Dendritic cell treated with granulocyte-macrophage colony-stimulating factor and Interleukin-4, amounts not matched to agents 40 ng/mL and 50 ng/mL, for 4 days (primary cell): ENCODE data around the gene NIPBL.

Experiments used
- H3K27ac Mint-ChIP-seq: one replicate; pipeline ENCODE4 v1.8.0; 2022; ENCODE audit warnings: mild to moderate bottlenecking, mixed read lengths
- H3K27me3 Mint-ChIP-seq: one replicate; pipeline ENCODE4 v1.8.0; 2022; ENCODE audit warnings: mild to moderate bottlenecking, mixed read lengths
- H3K36me3 Mint-ChIP-seq: one replicate; pipeline ENCODE4 v1.8.0; 2022; ENCODE audit warnings: low read depth, mixed read lengths
- H3K4me1 Mint-ChIP-seq: one replicate; pipeline ENCODE4 v1.8.0; 2022; ENCODE audit warnings: low read depth, mixed read lengths
- H3K4me3 Mint-ChIP-seq: one replicate; pipeline ENCODE4 v1.8.0; 2022; ENCODE audit warnings: mild to moderate bottlenecking, moderate library complexity, mixed read lengths
- H3K9me3 Mint-ChIP-seq: one replicate; pipeline ENCODE4 v1.8.0; 2022; ENCODE audit warnings: mixed read lengths
- intact Hi-C: fragments of 100-400 bp; cut with micrococcal nuclease; formaldehyde crosslinking; loops from one replicate; pipeline ENCODE4 v1.15.0; 2022

Gene NIPBL

DNA sequence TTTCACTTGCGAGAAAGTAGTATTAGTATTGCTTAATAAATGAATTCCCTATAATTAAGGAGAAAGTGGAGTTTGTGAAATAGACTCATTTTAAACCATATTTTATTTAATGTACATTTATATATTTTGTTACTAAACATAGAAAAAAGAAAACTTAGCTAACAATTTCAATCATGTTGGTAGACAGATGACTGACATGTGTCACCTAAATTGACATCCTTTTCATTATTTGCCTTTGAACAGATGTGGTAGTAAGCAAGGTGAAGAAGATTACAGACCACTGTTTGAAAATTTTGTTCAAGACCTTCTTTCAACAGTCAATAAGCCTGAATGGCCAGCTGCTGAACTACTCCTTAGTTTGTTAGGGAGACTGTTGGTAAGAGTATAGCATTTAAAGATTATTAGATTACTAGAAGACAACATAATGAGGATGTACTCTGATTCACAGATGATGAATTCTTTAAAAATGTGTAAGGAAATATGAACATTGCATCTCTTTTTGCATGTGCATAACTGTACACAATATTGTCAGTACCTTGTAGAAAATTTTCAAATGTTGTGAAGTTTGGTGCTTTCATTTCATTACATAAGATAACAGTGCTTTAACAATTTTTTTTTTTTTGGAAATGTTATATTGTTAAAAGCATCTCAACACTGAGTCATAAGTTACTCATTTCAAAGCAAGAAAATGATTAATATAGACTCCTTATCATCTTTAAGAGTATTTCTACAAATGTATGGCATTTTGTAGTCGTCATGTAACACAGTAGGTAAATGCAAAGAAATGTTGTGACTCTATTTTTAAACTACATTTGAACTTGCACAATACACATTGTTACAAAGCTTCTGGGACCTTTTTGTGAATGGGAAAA is 139.5 kb downstream of the NIPBL start:
- no peaks in the 10 kb centered on the region for H3K4me1 Mint-ChIP-seq
- peaks cover 83% of the 10 kb centered on the region for H3K36me3 Mint-ChIP-seq
- H3K27me3 Mint-ChIP-seq: no peaks in the 10 kb centered on the region
- no peak overlapping the region for H3K27ac Mint-ChIP-seq
- no peak overlapping the region for H3K4me3 Mint-ChIP-seq
- intact Hi-C loops: loop anchor here (5.0 kb wide), 1 partner anchor 41 kb away; no protein-coding TSS in a partner anchor
- H3K9me3 Mint-ChIP-seq: no peaks in the 10 kb centered on the region

DNA sequence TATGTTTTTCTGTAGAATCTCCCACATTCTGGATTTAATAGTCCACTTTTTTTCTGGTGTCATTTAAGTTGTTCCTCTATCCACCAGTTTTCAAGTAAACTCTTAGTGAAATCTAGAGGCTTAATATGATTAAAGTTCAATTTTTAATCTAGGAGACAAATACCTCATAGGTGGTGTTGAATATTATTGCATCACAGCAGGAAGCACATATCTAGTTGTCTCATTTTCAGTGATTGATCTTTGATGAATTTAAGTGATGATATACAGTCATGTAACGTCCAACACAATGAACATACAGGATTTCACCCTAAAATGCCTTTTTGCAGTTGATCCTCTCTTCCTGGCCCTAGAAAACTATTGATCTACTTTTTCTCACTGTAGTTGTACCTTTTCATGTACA is 152.3 kb downstream of the NIPBL start:
- intact Hi-C loops: loop anchor here (10.0 kb wide), 1 partner anchor 286 kb away; no protein-coding TSS in a partner anchor
- no peak overlapping the region for H3K27ac Mint-ChIP-seq
- no peaks in the 10 kb centered on the region for H3K9me3 Mint-ChIP-seq
- H3K4me3 Mint-ChIP-seq: no peak overlapping the region
- no peaks in the 10 kb centered on the region for H3K27me3 Mint-ChIP-seq
- peaks cover 69% of the 10 kb centered on the region for H3K36me3 Mint-ChIP-seq
- H3K4me1 Mint-ChIP-seq: no peaks in the 10 kb centered on the region

- H3K27ac Mint-ChIP-seq: no peak overlapping the region
Measured at GRCh38 chr5:37029436-37029835, 152.9 kb downstream of the NIPBL start.

GRCh38 chr5:37034955-37035354 is 158.4 kb downstream of the NIPBL start:
- H3K4me3 Mint-ChIP-seq: no peak overlapping the region
- no peak overlapping the region for H3K27ac Mint-ChIP-seq
- H3K9me3 Mint-ChIP-seq: no peaks in the 10 kb centered on the region
- intact Hi-C loops: no loop called here
- H3K4me1 Mint-ChIP-seq: peaks cover 5% of the 10 kb centered on the region
- H3K27me3 Mint-ChIP-seq: no peaks in the 10 kb centered on the region
- peaks cover 50% of the 10 kb centered on the region for H3K36me3 Mint-ChIP-seq

More at GRCh38 chr5:37029436-37029835, 152.9 kb downstream of the NIPBL start:
- Mint-ChIP-seq H3K27me3 (no peaks in the 10 kb centered on the region), H3K4me3 (no peak overlapping the region), H3K4me1 (no peaks in the 10 kb centered on the region), H3K36me3 (peaks cover 69% of the 10 kb centered on the region), H3K9me3 (no peaks in the 10 kb centered on the region)
- intact Hi-C loops: loop anchor here (10.0 kb wide), 1 partner anchor 285 kb away; no protein-coding TSS in a partner anchor

GRCh38 chr5:37037840-37038239 is 161.3 kb downstream of the NIPBL start:
- H3K27me3 Mint-ChIP-seq: no peaks in the 10 kb centered on the region
- peaks cover 45% of the 10 kb centered on the region for H3K36me3 Mint-ChIP-seq
- intact Hi-C loops: no loop called here
- H3K9me3 Mint-ChIP-seq: no peaks in the 10 kb centered on the region
- peaks cover 5% of the 10 kb centered on the region for H3K4me1 Mint-ChIP-seq
- H3K4me3 Mint-ChIP-seq: no peak overlapping the region
- H3K27ac Mint-ChIP-seq: no peak overlapping the region

- Mint-ChIP-seq H3K36me3 (peaks cover 48% of the 10 kb centered on the region), H3K27me3 (no peaks in the 10 kb centered on the region), H3K9me3 (no peaks in the 10 kb centered on the region), H3K27ac (no peak overlapping the region), H3K4me3 (no peak overlapping the region), H3K4me1 (peaks cover 5% of the 10 kb centered on the region)
- intact Hi-C loops: no loop called here
Measured at GRCh38 chr5:37039824-37040223, 163.3 kb downstream of the NIPBL start.

DNA sequence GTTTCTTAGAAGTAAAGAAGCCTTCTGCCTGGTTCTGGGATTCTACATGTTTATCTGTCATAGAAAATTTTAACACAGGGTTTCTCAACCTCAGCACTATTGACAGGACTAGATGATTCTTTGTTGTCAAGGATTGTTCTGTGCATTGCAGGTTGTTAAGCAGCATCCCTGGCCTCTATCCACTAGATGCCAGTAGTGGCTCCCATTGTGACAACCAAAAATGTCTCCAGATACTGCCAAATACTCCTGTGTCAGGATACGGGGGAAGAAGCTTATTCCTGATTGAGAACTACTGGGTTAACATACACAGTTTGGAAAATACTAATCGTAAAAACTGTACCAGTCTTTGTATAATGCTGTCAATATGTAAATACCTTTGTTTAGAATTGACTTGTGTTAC is 167.1 kb downstream of the NIPBL start:
- no peaks in the 10 kb centered on the region for H3K4me1 Mint-ChIP-seq
- H3K27ac Mint-ChIP-seq: no peak overlapping the region
- no peaks in the 10 kb centered on the region for H3K9me3 Mint-ChIP-seq
- no peaks in the 10 kb centered on the region for H3K27me3 Mint-ChIP-seq
- intact Hi-C loops: no loop called here
- no peak overlapping the region for H3K4me3 Mint-ChIP-seq
- H3K36me3 Mint-ChIP-seq: peaks cover 60% of the 10 kb centered on the region

- peaks cover 63% of the 10 kb centered on the region for H3K36me3 Mint-ChIP-seq
- no peaks in the 10 kb centered on the region for H3K27me3 Mint-ChIP-seq
- intact Hi-C loops: no loop called here
- no peaks in the 10 kb centered on the region for H3K4me1 Mint-ChIP-seq
- no peak overlapping the region for H3K4me3 Mint-ChIP-seq
- H3K27ac Mint-ChIP-seq: no peak overlapping the region
- H3K9me3 Mint-ChIP-seq: no peaks in the 10 kb centered on the region
Measured at GRCh38 chr5:37044120-37044519, 167.6 kb downstream of the NIPBL start.

DNA sequence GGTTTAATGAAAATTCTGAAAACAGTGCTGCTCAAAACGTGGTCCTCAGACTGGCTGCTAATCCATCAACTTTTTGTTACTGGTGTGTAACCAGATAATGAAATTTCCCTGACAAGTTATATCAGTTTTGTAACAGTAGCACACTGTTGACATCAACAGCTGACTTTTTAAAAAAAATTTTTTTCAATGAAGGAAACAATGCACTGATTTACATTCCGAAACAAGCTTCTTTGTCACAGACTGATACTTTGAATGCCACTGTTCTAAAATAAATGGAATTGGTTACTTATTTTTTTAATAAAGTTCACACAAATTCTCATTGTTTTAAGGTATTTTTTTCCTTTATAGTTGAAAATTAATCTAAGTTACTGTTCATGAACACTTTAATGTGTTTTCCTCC is 169.1 kb downstream of the NIPBL start:
- no peak overlapping the region for H3K4me3 Mint-ChIP-seq

GRCh38 chr5:37047947-37048346 is 171.4 kb downstream of the NIPBL start:
- Mint-ChIP-seq H3K4me3 (no peak overlapping the region), H3K36me3 (peaks cover 75% of the 10 kb centered on the region), H3K27me3 (no peaks in the 10 kb centered on the region), H3K4me1 (no peaks in the 10 kb centered on the region), H3K27ac (no peak overlapping the region), H3K9me3 (no peaks in the 10 kb centered on the region)
- intact Hi-C loops: no loop called here

More for the DNA sequence above, 169.1 kb downstream of the NIPBL start:
- intact Hi-C loops: no loop called here
- no peaks in the 10 kb centered on the region for H3K9me3 Mint-ChIP-seq
- peaks cover 75% of the 10 kb centered on the region for H3K36me3 Mint-ChIP-seq
- H3K27ac Mint-ChIP-seq: no peak overlapping the region
- H3K27me3 Mint-ChIP-seq: no peaks in the 10 kb centered on the region
- no peaks in the 10 kb centered on the region for H3K4me1 Mint-ChIP-seq

GRCh38 chr5:37054391-37054790 is 177.8 kb downstream of the NIPBL start:
- Mint-ChIP-seq H3K27ac (no peak overlapping the region), H3K4me3 (no peak overlapping the region), H3K27me3 (no peaks in the 10 kb centered on the region), H3K4me1 (no peaks in the 10 kb centered on the region), H3K36me3 (peaks cover 76% of the 10 kb centered on the region), H3K9me3 (no peaks in the 10 kb centered on the region)
- intact Hi-C loops: loop anchor here (5.0 to 10.0 kb wide), 2 partner anchors 87 to 250 kb away; no protein-coding TSS in a partner anchor

GRCh38 chr5:37055383-37055990 is 178.9 kb downstream of the NIPBL start:
- Mint-ChIP-seq H3K27ac (peak overlapping the region; percentile 0), H3K4me3 (no peak overlapping the region), H3K27me3 (no peaks in the 10 kb centered on the region), H3K36me3 (peaks cover 77% of the 10 kb centered on the region), H3K4me1 (no peaks in the 10 kb centered on the region), H3K9me3 (no peaks in the 10 kb centered on the region)
- intact Hi-C loops: loop anchor here (5.0 to 10.0 kb wide), 2 partner anchors 38 to 249 kb away; no protein-coding TSS in a partner anchor

DNA sequence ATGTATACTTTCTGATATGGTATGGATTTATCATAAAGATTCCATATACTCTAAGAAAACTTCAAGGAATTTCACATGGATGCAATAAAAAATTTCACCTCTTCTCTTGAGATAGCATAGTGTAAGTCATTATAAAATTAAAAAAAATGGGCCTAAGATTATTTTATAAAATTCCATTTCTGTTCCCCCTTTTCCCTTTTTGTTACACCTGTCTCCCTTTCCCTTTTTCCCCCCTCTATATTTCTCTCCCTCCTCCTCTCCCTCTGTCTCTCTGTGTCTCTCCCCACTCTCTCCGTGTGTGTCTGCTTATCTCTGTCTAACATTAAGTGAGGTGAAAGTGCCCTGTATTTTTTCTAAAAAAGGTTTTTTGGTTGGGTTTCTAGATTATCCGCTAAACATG is 180.2 kb downstream of the NIPBL start:
- H3K27me3 Mint-ChIP-seq: no peaks in the 10 kb centered on the region
- H3K4me1 Mint-ChIP-seq: no peaks in the 10 kb centered on the region
- H3K9me3 Mint-ChIP-seq: no peaks in the 10 kb centered on the region
- intact Hi-C loops: loop anchor here (5.0 to 10.0 kb wide), 2 partner anchors 39 to 248 kb away; no protein-coding TSS in a partner anchor
- H3K36me3 Mint-ChIP-seq: peaks cover 79% of the 10 kb centered on the region
- H3K27ac Mint-ChIP-seq: no peak overlapping the region
- no peak overlapping the region for H3K4me3 Mint-ChIP-seq

GRCh38 chr5:37060030-37060429 is 183.5 kb downstream of the NIPBL start:
- intact Hi-C loops: no loop called here
- H3K27ac Mint-ChIP-seq: no peak overlapping the region
- no peaks in the 10 kb centered on the region for H3K9me3 Mint-ChIP-seq
- no peaks in the 10 kb centered on the region for H3K27me3 Mint-ChIP-seq
- peaks cover 92% of the 10 kb centered on the region for H3K36me3 Mint-ChIP-seq
- no peaks in the 10 kb centered on the region for H3K4me1 Mint-ChIP-seq
- no peak overlapping the region for H3K4me3 Mint-ChIP-seq
